ENCODE data around the gene PSMA7.

GRCh38 chr20:62151225-62151624 is 8.0 kb upstream of the PSMA7 start:
- no peak for TF ChIP-seq CTCF (IDR thresholded peaks at IDR 0.05)
- no peak for TF ChIP-seq POLR2A (IDR thresholded peaks at IDR 0.05)

All from body of pancreas (tissue), 4 donors.